SKM-1 treated with dmso at 0.1 percent for 144 hours (cell line): ENCODE results near the gene TRPM5.

Source experiments
- DNase-seq: peaks from one replicate; lab custom pipeline; 2025; ENCODE audit not compliant: unreplicated experiment; lab: John Stamatoyannopoulos, UW

TRPM5 gene

GRCh38 chr11:2471048-2471803 lies 26.9 kb upstream of the TRPM5 start:
- no peak for DNase-seq

- DNase-seq: no peak
These were observed 26.2 kb upstream of the TRPM5 start for GRCh38 chr11:2470495-2470894.

- no peak for DNase-seq
These were observed 24.3 kb upstream of the TRPM5 start for GRCh38 chr11:2468363-2469235.

- no peak for DNase-seq
These were observed 23.4 kb upstream of the TRPM5 start for GRCh38 chr11:2467695-2468055.

GRCh38 chr11:2466869-2467694 lies 22.8 kb upstream of the TRPM5 start:
- DNase-seq: peak; percentile 6

GRCh38 chr11:2466069-2466801 lies 21.9 kb upstream of the TRPM5 start:
- DNase-seq: no peak

GRCh38 chr11:2465202-2466068 lies 21.1 kb upstream of the TRPM5 start:
- no peak for DNase-seq

GRCh38 chr11:2464451-2465165 lies 20.3 kb upstream of the TRPM5 start:
- DNase-seq: no peak

- DNase-seq: no peak
These were observed 19.5 kb upstream of the TRPM5 start for GRCh38 chr11:2463766-2464277.

GRCh38 chr11:2462986-2463765 lies 18.9 kb upstream of the TRPM5 start:
- DNase-seq: no peak

- no peak for DNase-seq
These were observed 18.2 kb upstream of the TRPM5 start for GRCh38 chr11:2462543-2462985.

GRCh38 chr11:2461956-2462542 lies 17.7 kb upstream of the TRPM5 start:
- DNase-seq: no peak

GRCh38 chr11:2461253-2461955 lies 17.1 kb upstream of the TRPM5 start:
- no peak for DNase-seq

- no peak for DNase-seq
These were observed 16.4 kb upstream of the TRPM5 start for GRCh38 chr11:2460540-2461252.

- DNase-seq: no peak
These were observed 15.7 kb upstream of the TRPM5 start for GRCh38 chr11:2459796-2460531.
